HepG2 (cell line): ENCODE measurements around the gene NIP7. TPM values are rescaled to one million over a fixed set of nuclear protein-coding genes. Genes with fewer than 3 reads are reported as not detected.
A peak's percentile ranks its signal among the peaks of the same experiment; 100 is the strongest.

Experiments used
- HDAC2 ChIP-seq: sonication (generic); formaldehyde crosslinking; IDR thresholded peaks from 2 replicates; pipeline ENCODE4 v1.4.0; 2020; ENCODE audit warnings: missing genetic modification reagents
- HDAC6 ChIP-seq: fragments of 200-600 bp; sonication (generic); IDR thresholded peaks from 2 replicates; pipeline ENCODE4 v1.7.0; 2017; ENCODE audit warnings: mild to moderate bottlenecking, antibody characterized with exemption, low read length, low read depth
- HNRNPL ChIP-seq: fragments of 200-400 bp; formaldehyde crosslinking; IDR thresholded peaks from 2 replicates; pipeline ENCODE4 v1.6.1; 2017; ENCODE audit warnings: mild to moderate bottlenecking, low read depth, low read length
- HOXA5 ChIP-seq: sonication (generic); formaldehyde crosslinking; IDR thresholded peaks from 2 replicates; pipeline ENCODE4 v1.4.0; 2020; ENCODE audit warnings: missing genetic modification reagents
- IKZF1 ChIP-seq: fragments of 450-650 bp; IDR thresholded peaks from 2 replicates; pipeline ENCODE4 v1.7.1; 2016
- KDM1A ChIP-seq: IDR thresholded peaks from 2 replicates; pipeline ENCODE4 v1.6.1; 2016; ENCODE audit warnings: missing compliant biosample characterization
- MIXL1 ChIP-seq: IDR thresholded peaks from 2 replicates; pipeline ENCODE4 v1.6.1; 2016
- NFATC3 ChIP-seq: sonication (generic); formaldehyde crosslinking; IDR thresholded peaks from 2 replicates; pipeline ENCODE4 v1.5.1; 2020; ENCODE audit warnings: mild to moderate bottlenecking, missing genetic modification reagents
- NFYC ChIP-seq: IDR thresholded peaks from 2 replicates; pipeline ENCODE4 v1.6.1; 2016; ENCODE audit warnings: missing genetic modification reagents, missing compliant biosample characterization
- PBX3 ChIP-seq: sonication (generic); formaldehyde crosslinking; IDR thresholded peaks from 2 replicates; pipeline ENCODE4 v1.8.1; 2023; ENCODE audit warnings: missing genetic modification reagents, inconsistent platforms, borderline replicate concordance
- RXRA ChIP-seq: sonication (generic); formaldehyde crosslinking; IDR thresholded peaks from 2 replicates; pipeline ENCODE4 v1.5.1; 2020; ENCODE audit warnings: missing genetic modification reagents
- SMAD1 ChIP-seq: sonication (generic); formaldehyde crosslinking; IDR thresholded peaks from 2 replicates; pipeline ENCODE4 v1.4.0; 2020; ENCODE audit warnings: missing genetic modification reagents, low read depth, mild to moderate bottlenecking, borderline replicate concordance
- SMARCC2 ChIP-seq: fragments of 450-650 bp; IDR thresholded peaks from 2 replicates; pipeline ENCODE4 v1.6.1; 2017; ENCODE audit warnings: antibody characterized with exemption, mild to moderate bottlenecking
- ZBTB38 ChIP-seq: sonication (generic); formaldehyde crosslinking; IDR thresholded peaks from 2 replicates; pipeline ENCODE4 v1.5.1; 2020; ENCODE audit warnings: mild to moderate bottlenecking, missing genetic modification reagents
- ZBTB49 ChIP-seq: sonication (generic); formaldehyde crosslinking; IDR thresholded peaks from 2 replicates; pipeline ENCODE4 v1.4.0; 2020; ENCODE audit warnings: missing genetic modification reagents, borderline replicate concordance
- ZFP37 ChIP-seq: sonication (generic); formaldehyde crosslinking; IDR thresholded peaks from 2 replicates; pipeline ENCODE4 v1.4.0; 2020; ENCODE audit warnings: missing genetic modification reagents, borderline replicate concordance
- ZFX ChIP-seq: sonication (generic); formaldehyde crosslinking; IDR thresholded peaks from 2 replicates; pipeline ENCODE4 v1.4.0; 2020; ENCODE audit warnings: mild to moderate bottlenecking, low read depth, missing genetic modification reagents, moderate library complexity
- ZNF296 ChIP-seq: sonication (generic); formaldehyde crosslinking; conservative IDR thresholded peaks from 2 replicates; pipeline ENCODE4 v1.5.0; 2020; ENCODE audit warnings: mild to moderate bottlenecking, missing genetic modification reagents
- ZNF317 ChIP-seq: sonication (generic); formaldehyde crosslinking; IDR thresholded peaks from 2 replicates; pipeline ENCODE4 v1.5.0; 2020; ENCODE audit warnings: mild to moderate bottlenecking, missing genetic modification reagents
- ZNF431 ChIP-seq: sonication (generic); formaldehyde crosslinking; IDR thresholded peaks from 2 replicates; pipeline ENCODE4 v1.9.0; 2022; ENCODE audit warnings: missing genetic modification reagents, low read depth, mild to moderate bottlenecking, borderline replicate concordance
- ZNF564 ChIP-seq: sonication (generic); formaldehyde crosslinking; IDR thresholded peaks from 2 replicates; pipeline ENCODE4 v1.8.1; 2023; ENCODE audit warnings: mild to moderate bottlenecking, missing genetic modification reagents
- ZNF569 ChIP-seq: sonication (generic); formaldehyde crosslinking; IDR thresholded peaks from 2 replicates; pipeline ENCODE4 v1.5.0; 2020; ENCODE audit warnings: mild to moderate bottlenecking, missing genetic modification reagents, moderate library complexity, borderline replicate concordance
- ZNF614 ChIP-seq: IDR thresholded peaks from 2 replicates; pipeline ENCODE4 v1.6.1; 2018; ENCODE audit warnings: missing biosample characterization, missing genetic modification reagents, inconsistent platforms, borderline replicate concordance
- ZSCAN9 ChIP-seq: IDR thresholded peaks from 2 replicates; pipeline ENCODE4 v1.6.1; 2016; ENCODE audit warnings: borderline replicate concordance
- polyA plus RNA-seq, 8 experiments: library from polyadenylated mRNA; depleted of rRNA in 3 of 8; stranded (reverse) in 7 of 8; unstranded in 1 of 8; fragments of >200 nt; fragmentation: Illumina TruSeq in 4 of 8; extraction: Trizol in 4 of 8; gene quantifications; 2 replicates each; pipeline versions ENCODE4 v1.2.1 to v1.2.3, GENCODE V29; 2011 to 2016; ENCODE audit warnings: low read depth in 4 of 8, missing spikeins in 1 of 8, mixed read lengths in 1 of 8; ENCODE audit not compliant: insufficient read depth in 1 of 8
- total RNA-seq, 5 experiments: library from RNA; depleted of rRNA; stranded (reverse); fragments of >200 nt; fragmentation: Illumina TruSeq; extraction: Trizol; gene quantifications; 2 replicates each; pipeline ENCODE4 v1.2.3, GENCODE V29; 2016; ENCODE audit warnings: low read depth in 1 of 5
- TF ChIP-seq, protein P1 (sequence below): sonication (generic); formaldehyde crosslinking; IDR thresholded peaks from 2 replicates; pipeline ENCODE4 v1.4.0; 2020; ENCODE audit warnings: mild to moderate bottlenecking, missing genetic modification reagents
- TF ChIP-seq, protein P2 (sequence below): sonication (generic); formaldehyde crosslinking; IDR thresholded peaks from 2 replicates; pipeline ENCODE4 v1.4.0; 2020; ENCODE audit warnings: mild to moderate bottlenecking, low read depth, missing genetic modification reagents
- TF ChIP-seq, protein P3 (sequence below): sonication (generic); formaldehyde crosslinking; IDR thresholded peaks from 2 replicates; pipeline ENCODE4 v1.8.0; 2022; ENCODE audit warnings: missing genetic modification reagents, low read depth, mild to moderate bottlenecking, borderline replicate concordance

The NIP7 gene
- total and polyA plus RNA-seq, 2 of the 13 experiments (the other 11 are each of a cell fraction or from before 2014, with no cell fraction given): 15.3 to 114 TPM

GRCh38 chr16:69326172-69326873 is 13.2 kb upstream of the NIP7 start (continued):
- TF ChIP-seq, protein P1, sequence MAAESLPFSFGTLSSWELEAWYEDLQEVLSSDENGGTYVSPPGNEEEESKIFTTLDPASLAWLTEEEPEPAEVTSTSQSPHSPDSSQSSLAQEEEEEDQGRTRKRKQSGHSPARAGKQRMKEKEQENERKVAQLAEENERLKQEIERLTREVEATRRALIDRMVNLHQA (CRISPR knock-in tag): no peak
- peak; percentile 77; the same call in 1 of the 2 replicates for TF ChIP-seq RXRA
- TF ChIP-seq ZNF296 (CRISPR knock-in tag): no peak
- TF ChIP-seq HDAC2 (CRISPR knock-in tag): peak; percentile 91; the same call in 1 of the 2 replicates
- no peak for TF ChIP-seq HOXA5
- TF ChIP-seq ZNF564: no peak
- peak; percentile 69 for TF ChIP-seq ZBTB38
- TF ChIP-seq IKZF1: no peak
- no peak for TF ChIP-seq NFYC
- TF ChIP-seq ZSCAN9 (CRISPR knock-in tag): peak; percentile 56; the same call in 1 of the 2 replicates
- peak; percentile 72; the same call in 1 of the 2 replicates for TF ChIP-seq ZNF431 (CRISPR knock-in tag)
- TF ChIP-seq ZNF317 (CRISPR knock-in tag): peak; percentile 83
- TF ChIP-seq HNRNPL: no peak
- TF ChIP-seq ZNF614 (CRISPR knock-in tag): peak; percentile 89; the same call in 1 of the 2 replicates
- TF ChIP-seq MIXL1 (CRISPR knock-in tag): peak; percentile 48; the same call in 1 of the 2 replicates
- TF ChIP-seq ZBTB49: no peak
- no peak for TF ChIP-seq KDM1A (CRISPR knock-in tag)
- no peak for TF ChIP-seq NFATC3 (CRISPR knock-in tag)
- TF ChIP-seq ZFX: peak; percentile 76
- no peak for TF ChIP-seq PBX3 (CRISPR knock-in tag)
- no peak for TF ChIP-seq HDAC6
- no peak for TF ChIP-seq SMARCC2
- TF ChIP-seq, protein P2, sequence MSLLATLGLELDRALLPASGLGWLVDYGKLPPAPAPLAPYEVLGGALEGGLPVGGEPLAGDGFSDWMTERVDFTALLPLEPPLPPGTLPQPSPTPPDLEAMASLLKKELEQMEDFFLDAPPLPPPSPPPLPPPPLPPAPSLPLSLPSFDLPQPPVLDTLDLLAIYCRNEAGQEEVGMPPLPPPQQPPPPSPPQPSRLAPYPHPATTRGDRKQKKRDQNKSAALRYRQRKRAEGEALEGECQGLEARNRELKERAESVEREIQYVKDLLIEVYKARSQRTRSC: peak; percentile 26; the same call in 1 of the 2 replicates
- TF ChIP-seq, protein P3, sequence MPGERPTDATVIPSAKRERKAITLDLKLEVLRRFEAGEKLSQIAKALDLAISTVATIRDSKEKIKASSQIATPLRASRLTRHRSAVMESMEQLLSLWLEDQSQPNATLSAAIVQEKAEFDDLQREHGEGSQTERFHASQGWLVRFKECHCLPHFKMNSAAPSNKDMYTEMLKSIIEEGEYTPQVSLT (CRISPR knock-in tag): no peak
- TF ChIP-seq SMAD1 (CRISPR knock-in tag): no peak
- no peak for TF ChIP-seq ZNF569 (CRISPR knock-in tag)
- peak; percentile 80; the same call in 1 of the 2 replicates for TF ChIP-seq ZFP37 (CRISPR knock-in tag)
